CD4-positive, alpha-beta T cell (primary cell): Measurements from ENCODE around the gene KRTAP10-3. TPM values are rescaled to one million over a fixed set of nuclear protein-coding genes. Genes with fewer than 3 reads are reported as not detected.

ENCODE experiments used
- ATAC-seq: fragments of 200-7000 bp; cut with Tn5 transposase; one replicate; pipeline ENCODE4 v1.10.0; 2022; ENCODE audit warnings: mild to moderate bottlenecking; ENCODE audit not compliant: poor library complexity
- CTCF ChIA-PET: fragments of 350-600 bp; sonication (Branson Sonifier 250); formaldehyde crosslinking; loops from one replicate; lab custom pipeline; 2021; ENCODE audit warnings: antibody characterized with exemption, inconsistent platforms; lab: Charles Lee
- POLR2A ChIA-PET: fragments of 350-600 bp; sonication (Branson Sonifier 250); formaldehyde crosslinking; loops from one replicate; lab custom pipeline; 2021; ENCODE audit warnings: antibody characterized with exemption, inconsistent platforms; lab: Charles Lee
- DNase-seq, 14 experiments: peaks; one replicate each; pipeline ENCODE4 v3.0.0-alpha.2; 2013 to 2020; ENCODE audit warnings: mixed read lengths in 2 of 14
- H3K27ac ChIP-seq, 2 donors: one replicate each; pipeline versions ENCODE4 v1.5.1 to v1.7.0; 2013; ENCODE audit warnings: low read length in 2 of 2, low read depth in 1 of 2, mild to moderate bottlenecking in 1 of 2
- H3K27me3 ChIP-seq, 2 experiments: 1 replicate in 1 of 2; 2 replicates in 1 of 2; pipeline versions ENCODE4 v1.6.1 to v1.7.0; 2013; ENCODE audit warnings: low read length in 2 of 2, control low read depth in 1 of 2, mild to moderate bottlenecking in 1 of 2, moderate library complexity in 1 of 2; ENCODE audit not compliant: insufficient read depth in 2 of 2, control insufficient read depth in 1 of 2
- H3K36me3 ChIP-seq: one replicate; pipeline ENCODE4 v1.6.1; 2013; ENCODE audit warnings: low read length, control low read depth; ENCODE audit not compliant: insufficient read depth
- H3K4me1 ChIP-seq: one replicate; pipeline ENCODE4 v1.6.1; 2013; ENCODE audit warnings: low read length, control low read depth; ENCODE audit not compliant: insufficient read depth
- H3K4me3 ChIP-seq: one replicate; pipeline ENCODE4 v1.5.1; 2013; ENCODE audit warnings: mild to moderate bottlenecking, low read length, moderate library complexity
- H3K9me3 ChIP-seq, 2 experiments: 1 replicate in 1 of 2; 2 replicates in 1 of 2; pipeline versions ENCODE4 v1.6.1 to v1.7.0; 2013; ENCODE audit warnings: low read length in 2 of 2, mild to moderate bottlenecking in 2 of 2, control low read depth in 1 of 2, moderate library complexity in 1 of 2; ENCODE audit not compliant: control insufficient read depth in 1 of 2, insufficient read depth in 1 of 2
- H3K27ac Mint-ChIP-seq: one replicate; pipeline ENCODE4 v1.8.0; 2020; ENCODE audit warnings: mixed read lengths
- H3K27me3 Mint-ChIP-seq: one replicate; pipeline ENCODE4 v1.8.0; 2021; ENCODE audit warnings: mixed read lengths
- H3K36me3 Mint-ChIP-seq: one replicate; pipeline ENCODE4 v1.8.0; 2021; ENCODE audit warnings: low read depth, mixed read lengths
- H3K4me1 Mint-ChIP-seq: one replicate; pipeline ENCODE4 v1.8.0; 2021; ENCODE audit warnings: low read depth, mixed read lengths
- H3K4me3 Mint-ChIP-seq: one replicate; pipeline ENCODE4 v1.8.0; 2020; ENCODE audit warnings: mild to moderate bottlenecking, mixed read lengths
- H3K9me3 Mint-ChIP-seq: one replicate; pipeline ENCODE4 v1.8.0; 2020; ENCODE audit warnings: mixed read lengths
- intact Hi-C, 2 experiments: fragments of 100-400 bp; cut with DNase I in 1 of 2; cut with micrococcal nuclease in 1 of 2; formaldehyde crosslinking; loops; one replicate each; pipeline versions ENCODE4 v1.15.1 to v1.9.0; 2023 to 2025; cut with DNase I, micrococcal nuclease
- total RNA-seq, 174 experiments: library from RNA in 2 of 174; stranded (reverse) in 2 of 174; gene quantifications; one replicate each; pipeline ENCODE4 v1.2.3 and lab custom pipeline; 2021 to 2026
- TF ChIP-seq, protein P1 (sequence below): fragments of 200-600 bp; IDR thresholded peaks from one replicate; pipeline ENCODE4 v1.8.0; 2022; ENCODE audit warnings: antibody characterized with exemption, mild to moderate bottlenecking

KRTAP10-3 gene
- total RNA-seq, 2 experiments from 2014 or later = not detected

DNA sequence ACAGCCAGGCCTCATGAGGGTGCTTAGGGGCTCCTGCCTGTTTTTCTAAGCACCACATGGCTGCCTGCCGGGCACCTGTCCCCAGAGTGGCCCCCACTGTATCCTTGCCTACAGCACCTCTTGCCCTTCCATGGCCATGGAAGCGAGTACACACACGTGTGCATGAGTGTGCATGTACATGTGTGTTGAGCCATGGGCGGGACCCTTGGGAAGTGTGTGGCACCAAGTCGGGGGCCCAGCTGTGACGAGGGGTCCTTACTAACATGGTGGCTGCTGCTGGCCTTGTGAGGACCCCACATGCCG, 44.4 kb downstream of the KRTAP10-3 start:
- Histone ChIP-seq H3K27me3 (no peaks in the 10 kb centered on the region), H3K9me3 (peaks cover 0 to 5% of the 10 kb centered on the region in 2 experiments), H3K36me3 (no peaks in the 10 kb centered on the region), H3K4me3 (no peak overlapping the region), H3K27ac (no peak overlapping the region), H3K4me1 (peaks cover 12% of the 10 kb centered on the region)
- Mint-ChIP-seq H3K27me3 (no peaks in the 10 kb centered on the region), H3K4me1 (no peaks in the 10 kb centered on the region), H3K36me3 (no peaks in the 10 kb centered on the region), H3K27ac (no peak overlapping the region), H3K9me3 (no peaks in the 10 kb centered on the region), H3K4me3 (no peak overlapping the region)
- DNase-seq = no peak
- ChIA-PET POLR2A (no interaction called here), CTCF (interaction anchor here (1.3 kb wide), 1 partner anchor 279 kb away, joined by 4 read pairs; no protein-coding TSS in a partner anchor)
- ATAC-seq = no peak
- TF ChIP-seq, protein P1, sequence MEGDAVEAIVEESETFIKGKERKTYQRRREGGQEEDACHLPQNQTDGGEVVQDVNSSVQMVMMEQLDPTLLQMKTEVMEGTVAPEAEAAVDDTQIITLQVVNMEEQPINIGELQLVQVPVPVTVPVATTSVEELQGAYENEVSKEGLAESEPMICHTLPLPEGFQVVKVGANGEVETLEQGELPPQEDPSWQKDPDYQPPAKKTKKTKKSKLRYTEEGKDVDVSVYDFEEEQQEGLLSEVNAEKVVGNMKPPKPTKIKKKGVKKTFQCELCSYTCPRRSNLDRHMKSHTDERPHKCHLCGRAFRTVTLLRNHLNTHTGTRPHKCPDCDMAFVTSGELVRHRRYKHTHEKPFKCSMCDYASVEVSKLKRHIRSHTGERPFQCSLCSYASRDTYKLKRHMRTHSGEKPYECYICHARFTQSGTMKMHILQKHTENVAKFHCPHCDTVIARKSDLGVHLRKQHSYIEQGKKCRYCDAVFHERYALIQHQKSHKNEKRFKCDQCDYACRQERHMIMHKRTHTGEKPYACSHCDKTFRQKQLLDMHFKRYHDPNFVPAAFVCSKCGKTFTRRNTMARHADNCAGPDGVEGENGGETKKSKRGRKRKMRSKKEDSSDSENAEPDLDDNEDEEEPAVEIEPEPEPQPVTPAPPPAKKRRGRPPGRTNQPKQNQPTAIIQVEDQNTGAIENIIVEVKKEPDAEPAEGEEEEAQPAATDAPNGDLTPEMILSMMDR = no peak
- intact Hi-C loops = loop anchor here in 1 of 2 experiments (5.0 kb wide), 2 partner anchors 363 to 423 kb away; no protein-coding TSS in a partner anchor

DNA sequence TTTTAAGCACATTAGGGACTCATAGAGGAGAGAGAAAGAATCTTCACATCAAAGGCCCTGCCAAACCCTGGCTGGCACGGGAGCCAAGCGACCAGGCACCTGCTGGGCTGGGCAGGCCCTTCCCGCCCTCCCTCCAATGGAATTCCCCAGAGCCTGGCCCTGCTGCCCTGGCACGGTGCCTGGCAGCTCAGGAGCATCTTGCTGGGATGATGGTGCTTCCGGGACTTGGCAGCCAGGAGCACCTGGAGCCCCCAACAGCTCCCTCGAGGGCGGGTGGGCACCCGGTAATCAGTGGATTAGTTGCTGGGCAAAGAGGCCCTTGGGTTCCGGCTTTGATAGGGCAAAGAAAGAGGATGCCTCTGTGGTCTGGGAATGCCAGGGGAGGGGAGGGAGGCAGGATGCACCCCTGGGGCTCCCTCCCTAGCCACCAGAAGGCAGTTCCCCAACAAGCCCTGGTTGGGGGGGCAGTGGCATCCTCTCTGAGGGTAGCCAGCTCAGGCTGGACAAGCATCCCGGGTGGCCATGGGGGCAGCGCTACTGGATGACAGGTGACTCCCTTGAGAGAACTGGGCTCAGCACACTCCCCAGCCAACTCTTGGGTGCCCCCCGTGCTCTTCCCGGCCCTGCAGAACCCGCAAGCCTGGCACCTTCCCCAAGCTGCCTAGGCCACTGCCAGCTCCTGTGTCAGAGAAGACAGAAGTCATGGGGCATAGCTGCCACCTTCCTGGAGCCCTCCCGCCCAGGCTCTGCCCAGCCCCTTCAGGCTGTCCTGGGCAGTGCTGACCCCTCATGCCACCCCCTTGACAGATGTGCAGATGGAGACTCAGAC, 45.0 kb downstream of the KRTAP10-3 start:
- H3K36me3 ChIP-seq = no peaks in the 10 kb centered on the region
- H3K27me3 ChIP-seq = no peaks in the 10 kb centered on the region
- intact Hi-C loops = loop anchor here in 1 of 2 experiments (5.0 kb wide), 2 partner anchors 364 to 424 kb away; no protein-coding TSS in a partner anchor
- Mint-ChIP-seq H3K9me3 (no peaks in the 10 kb centered on the region), H3K36me3 (no peaks in the 10 kb centered on the region), H3K27ac (no peak overlapping the region), H3K4me1 (no peaks in the 10 kb centered on the region), H3K4me3 (no peak overlapping the region), H3K27me3 (no peaks in the 10 kb centered on the region)
- ChIA-PET CTCF (interaction anchor here (1.3 kb wide), 1 partner anchor 280 kb away, joined by 4 read pairs; no protein-coding TSS in a partner anchor), POLR2A (no interaction called here)
- ATAC-seq (no peak), DNase-seq (no peak)
- no peak overlapping the region for H3K4me3 ChIP-seq
- H3K4me1 ChIP-seq = peaks cover 12% of the 10 kb centered on the region
- H3K27ac ChIP-seq = no peak overlapping the region
- TF ChIP-seq, protein P1 = no peak
- peaks cover 0 to 5% of the 10 kb centered on the region in 2 experiments for H3K9me3 ChIP-seq

DNA sequence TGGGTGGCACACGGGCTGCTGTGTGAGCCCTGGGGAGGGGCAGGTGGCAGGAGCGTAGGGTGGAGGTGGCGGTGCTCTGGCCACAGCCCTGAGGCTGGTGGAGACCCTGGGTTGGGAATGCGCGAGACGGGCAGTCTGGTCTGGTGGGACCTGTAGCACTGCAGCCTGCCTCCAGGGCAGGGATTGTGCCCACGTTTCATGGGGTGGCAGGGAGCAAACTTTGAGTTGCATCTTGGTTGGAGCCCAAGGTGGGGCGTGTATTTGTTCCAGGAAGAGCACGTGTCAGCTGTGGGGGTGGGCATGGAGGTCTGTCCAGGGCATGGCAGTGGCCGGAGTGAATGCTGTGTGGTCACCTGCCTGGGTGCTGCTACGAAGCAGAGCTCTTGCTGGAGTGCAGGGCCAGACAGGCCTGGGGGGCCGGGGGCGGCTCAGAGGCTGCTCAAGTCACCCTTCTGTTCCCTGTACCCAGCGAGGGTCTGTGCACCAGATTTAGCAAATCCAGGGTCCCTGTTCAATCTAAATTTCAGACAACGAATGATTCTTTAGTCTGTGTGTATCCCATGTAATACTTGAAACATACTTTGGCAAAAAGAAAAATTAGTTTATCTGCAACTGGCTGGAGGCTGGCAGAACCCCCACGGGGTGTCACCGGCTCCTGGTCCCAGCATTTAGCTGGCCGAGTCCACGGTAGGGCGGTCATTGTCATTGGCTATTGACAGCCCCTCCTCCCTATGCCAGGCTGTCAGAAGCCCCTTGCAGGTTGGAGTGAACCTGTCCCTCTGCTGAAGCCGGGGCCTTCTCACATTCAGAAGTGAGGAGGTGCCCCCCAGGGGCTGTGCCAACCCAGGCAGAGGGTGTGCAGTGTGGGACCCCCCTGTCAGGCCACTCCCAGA, 45.9 kb downstream of the KRTAP10-3 start:
- intact Hi-C loops = loop anchor here in 1 of 2 experiments (5.0 kb wide), 2 partner anchors 365 to 425 kb away; no protein-coding TSS in a partner anchor
- H3K4me1 ChIP-seq = peaks cover 12% of the 10 kb centered on the region
- H3K27ac ChIP-seq = no peak overlapping the region
- no peak for ATAC-seq
- TF ChIP-seq, protein P1 = no peak
- H3K27me3 ChIP-seq = no peaks in the 10 kb centered on the region
- Mint-ChIP-seq H3K27me3 (no peaks in the 10 kb centered on the region), H3K4me1 (no peaks in the 10 kb centered on the region), H3K27ac (no peak overlapping the region), H3K9me3 (no peaks in the 10 kb centered on the region), H3K4me3 (no peak overlapping the region), H3K36me3 (no peaks in the 10 kb centered on the region)
- ChIA-PET CTCF (no interaction called here), POLR2A (no interaction called here)
- H3K4me3 ChIP-seq = no peak overlapping the region
- H3K36me3 ChIP-seq = no peaks in the 10 kb centered on the region
- H3K9me3 ChIP-seq = peaks cover 0 to 5% of the 10 kb centered on the region in 2 experiments
- DNase-seq = no peak
